Stimulated activated CD4-positive, alpha-beta T cell treated with anti-CD3 and anti-CD28 coated beads, Interleukin-15, amount 100 ng/mL, for 48 hours (primary cell): Measurements from ENCODE around the gene CCDC77.

Source experiments
- DNase-seq, 2 donors: peaks; one replicate each; pipeline ENCODE4 v3.0.0-alpha.2; 2020; ENCODE audit warnings: low read depth in 2 of 2

Gene CCDC77

GRCh38 chr12:452667-453210 is 51.3 kb downstream of the CCDC77 start:
- DNase-seq: peak; percentile 70 to 80

GRCh38 chr12:454833-455232 is 53.4 kb downstream of the CCDC77 start:
- no peak for DNase-seq

GRCh38 chr12:455821-456220 is 54.4 kb downstream of the CCDC77 start:
- DNase-seq: no peak

GRCh38 chr12:457676-458075 is 56.2 kb downstream of the CCDC77 start:
- DNase-seq: no peak

GRCh38 chr12:459050-459429 is 57.6 kb downstream of the CCDC77 start:
- DNase-seq: no peak

GRCh38 chr12:459430-460258 is 58.2 kb downstream of the CCDC77 start, which contains the start of gene B4GALNT3:
Gene B4GALNT3, plus strand, starts transcription at chr12:459939. Its CDS starts 438 bp downstream, at chr12:460377.
- DNase-seq: peak in 1 of 2 donors; percentile 22

DNA sequence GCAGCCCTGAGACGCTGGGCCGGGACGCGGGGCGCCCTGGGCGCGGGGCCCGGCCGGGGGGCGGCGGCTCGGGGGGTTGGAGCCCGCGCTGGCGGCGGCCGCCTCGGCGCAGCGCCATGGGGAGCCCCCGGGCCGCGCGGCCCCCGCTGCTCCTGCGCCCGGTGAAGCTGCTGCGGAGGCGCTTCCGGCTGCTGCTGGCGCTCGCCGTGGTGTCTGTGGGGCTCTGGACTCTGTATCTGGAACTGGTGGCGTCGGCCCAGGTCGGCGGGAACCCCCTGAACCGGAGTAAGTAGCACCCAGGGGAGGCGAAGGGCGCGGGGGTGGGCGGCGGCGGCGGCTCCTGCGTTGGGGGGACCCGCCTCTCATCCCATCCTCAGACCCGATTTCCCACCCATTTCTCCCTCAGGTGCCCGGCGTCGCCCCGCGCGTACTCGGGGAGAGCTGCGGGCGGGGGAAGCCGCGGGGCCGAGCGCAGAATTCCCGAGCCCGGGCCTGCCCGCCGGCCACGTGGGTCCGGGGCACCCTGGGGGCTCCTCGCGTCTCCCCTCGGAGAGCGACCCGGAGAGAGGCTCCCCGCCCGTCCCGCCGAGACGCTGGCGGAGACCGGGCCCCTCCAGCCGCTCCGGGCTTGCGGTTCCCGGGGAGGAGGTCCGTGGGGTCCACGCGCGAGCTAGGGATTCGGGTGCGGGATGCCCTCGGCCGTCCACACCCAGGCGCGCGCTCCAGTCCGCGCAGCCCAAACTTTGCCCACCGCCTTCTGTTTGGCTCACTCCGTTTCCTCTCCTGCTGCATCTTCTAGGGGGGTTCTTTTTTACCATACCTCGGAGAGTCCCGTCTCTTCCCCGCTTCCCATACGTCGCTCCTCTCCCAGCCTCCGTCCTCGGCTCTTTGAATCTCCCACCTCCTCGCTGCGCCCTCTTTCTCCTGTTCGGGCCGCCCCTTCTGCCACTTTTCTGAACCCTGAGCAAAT is 59.1 kb downstream of the CCDC77 start:
- peak in 1 of 2 donors; percentile 22 for DNase-seq

- DNase-seq: no peak
These were observed 60.0 kb downstream of the CCDC77 start for GRCh38 chr12:461425-461824.

GRCh38 chr12:462936-463705 is 61.7 kb downstream of the CCDC77 start:
- no peak for DNase-seq

DNA sequence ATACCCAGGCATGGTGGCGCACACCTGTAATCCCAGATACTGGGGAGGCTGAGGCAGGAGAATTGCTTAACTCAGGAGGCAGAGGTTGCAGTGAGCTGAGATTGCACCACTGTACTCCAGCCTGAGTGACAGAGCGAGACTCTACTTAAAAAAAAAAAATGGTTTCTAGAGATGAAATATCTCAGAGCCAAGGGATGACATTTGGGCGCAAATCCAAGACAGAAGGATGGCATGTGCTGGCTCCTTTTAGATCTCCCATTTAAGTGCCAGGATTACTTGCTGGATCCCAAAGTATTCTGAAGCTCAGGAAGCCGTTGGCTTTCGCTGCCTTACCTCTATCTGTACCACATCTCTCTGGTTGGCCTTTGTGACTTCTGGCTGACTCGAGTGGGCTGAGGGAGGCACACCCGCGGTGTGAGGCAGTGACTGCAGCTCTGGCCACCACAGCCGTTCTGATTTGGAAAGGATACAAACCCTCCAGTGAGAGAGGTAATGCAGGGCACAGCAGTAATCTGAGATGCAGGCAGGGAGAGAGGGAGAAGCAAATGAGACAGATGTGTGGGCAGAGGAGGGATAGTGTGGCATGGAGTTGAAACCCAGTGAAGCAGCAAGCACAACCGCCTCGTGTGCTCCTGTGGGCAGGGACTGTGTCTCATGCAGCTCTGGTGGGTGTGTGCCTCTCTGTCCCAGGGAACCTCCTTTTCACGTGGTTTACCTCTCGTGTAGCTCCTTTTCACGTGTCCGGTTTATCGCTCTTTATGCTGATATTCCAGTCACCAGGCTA is 63.2 kb downstream of the CCDC77 start:
- DNase-seq: no peak

- no peak for DNase-seq
These were observed 64.6 kb downstream of the CCDC77 start for GRCh38 chr12:466039-466438.

GRCh38 chr12:466762-467161 is 65.3 kb downstream of the CCDC77 start:
- no peak for DNase-seq

GRCh38 chr12:467591-467990 is 66.1 kb downstream of the CCDC77 start:
- no peak for DNase-seq

DNA sequence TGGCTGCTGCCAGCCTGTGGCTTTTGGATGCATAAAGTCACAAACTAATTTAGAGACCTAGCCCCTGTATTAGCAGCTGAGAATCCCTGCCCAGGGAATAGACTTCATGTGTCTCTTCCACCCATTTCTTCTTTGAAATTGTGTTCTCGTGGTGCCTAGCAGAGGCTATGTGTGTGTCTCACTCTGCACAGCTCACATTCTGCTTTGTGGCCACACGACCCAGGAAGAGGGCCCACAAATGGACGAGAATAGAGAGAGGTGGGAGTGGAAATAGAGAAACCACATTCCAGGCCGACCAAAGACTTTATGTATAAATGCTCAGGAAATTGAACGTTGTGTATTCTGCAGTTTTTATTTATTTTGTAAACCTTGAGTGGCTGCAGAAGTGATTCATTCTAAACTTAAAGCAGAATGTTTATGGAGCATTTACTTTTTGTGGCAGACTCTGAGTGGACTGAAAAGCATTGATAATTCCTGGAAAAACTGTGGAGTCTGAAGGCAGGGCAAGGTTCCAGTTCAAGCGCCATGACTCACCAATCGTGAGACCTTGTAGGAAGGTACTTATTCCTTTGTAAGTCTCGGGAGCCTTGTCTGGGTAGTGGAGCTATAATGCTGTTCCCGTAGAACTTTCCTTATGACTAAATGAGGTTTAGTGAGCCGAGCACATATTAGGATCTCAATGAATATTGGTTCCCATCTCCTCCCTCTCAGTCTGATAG is 67.4 kb downstream of the CCDC77 start:
- DNase-seq: no peak

GRCh38 chr12:470133-470532 is 68.7 kb downstream of the CCDC77 start:
- no peak for DNase-seq

- no peak for DNase-seq
These were observed 71.8 kb downstream of the CCDC77 start for GRCh38 chr12:473198-473597.

DNA sequence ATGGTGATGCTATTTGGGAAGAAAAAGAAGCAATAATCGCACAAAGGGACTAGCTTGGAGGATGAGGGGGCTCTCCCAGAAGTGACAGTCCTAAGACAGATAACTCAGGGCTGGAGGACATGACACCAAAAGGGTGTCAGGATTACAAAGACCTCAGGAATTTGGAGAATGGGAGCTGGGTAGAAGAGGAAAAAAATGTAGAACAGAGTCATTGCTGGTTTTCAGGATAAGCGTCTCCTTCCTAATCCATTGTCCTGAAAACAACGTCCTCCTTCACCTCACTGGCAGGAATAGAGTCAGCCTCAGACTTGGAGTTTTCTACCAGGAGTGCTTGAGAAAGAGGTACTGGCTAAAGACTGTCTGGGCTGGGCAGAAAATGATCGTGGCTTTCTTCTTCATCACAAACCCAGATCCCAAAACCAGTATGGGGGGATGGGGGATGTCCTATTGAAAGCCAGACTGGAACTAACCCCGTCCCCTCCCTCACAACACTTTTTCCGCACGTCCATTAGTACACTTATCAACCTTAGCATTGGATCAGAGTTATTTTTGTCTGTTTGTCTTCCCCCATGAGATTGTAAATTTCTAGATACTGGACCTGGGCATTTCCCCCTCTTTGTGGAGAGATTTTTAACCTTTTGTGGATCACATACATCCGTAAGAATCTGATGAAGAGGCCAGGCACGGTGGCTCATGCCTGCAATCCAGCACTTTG is 72.6 kb downstream of the CCDC77 start:
- no peak for DNase-seq

DNA sequence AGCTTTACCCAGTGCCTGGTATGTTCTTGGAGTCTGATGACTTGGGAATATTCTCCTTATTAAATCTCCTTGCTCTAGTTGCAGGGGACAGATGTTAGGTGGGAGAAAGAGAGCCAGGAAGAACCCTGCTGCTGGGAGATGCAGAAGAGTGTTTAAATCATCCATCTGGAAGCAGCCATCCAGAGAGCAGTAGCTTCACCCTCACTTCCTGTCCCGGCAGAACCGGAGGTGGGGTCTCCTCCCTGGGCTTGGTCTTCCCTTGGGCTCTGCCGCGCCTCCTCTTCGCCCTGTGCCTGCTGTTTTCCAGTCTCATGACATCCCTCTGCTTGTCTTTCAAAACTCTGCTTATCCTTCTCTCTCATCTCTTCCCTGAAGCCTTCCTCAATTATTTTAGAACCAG is 73.8 kb downstream of the CCDC77 start:
- DNase-seq: no peak

GRCh38 chr12:479161-479560 is 77.7 kb downstream of the CCDC77 start:
- DNase-seq: no peak
